Measurements from ENCODE around the gene CX3CR1. TPM values are rescaled to one million over a fixed set of nuclear protein-coding genes. Genes with fewer than 3 reads are reported as not detected.

CX3CR1 gene
- total RNA-seq, 6 experiments from 2014 or later = not detected

GRCh38 chr3:39317571-39318169, 37.8 kb upstream of the CX3CR1 start:
- TF ChIP-seq CTCF (IDR thresholded peaks at IDR 0.05) = no peak
- H3K27ac Mint-ChIP-seq = no peak overlapping the region
- H3K36me3 Mint-ChIP-seq (ENCODE audit: low read depth) = peaks cover 3% of the 10 kb centered on the region; the same call in 1 of the 2 replicates
- H3K4me3 Mint-ChIP-seq = no peak overlapping the region
- H3K27me3 Mint-ChIP-seq (ENCODE audit: insufficient read depth) = peaks cover 9% of the 10 kb centered on the region
- H3K9me3 Mint-ChIP-seq = 0 out of 2 replicates have a peak, but pooled peaks cover 4% of the 10 kb centered on the region
- H3K4me1 Mint-ChIP-seq (ENCODE audit: low read depth) = no peaks in the 10 kb centered on the region
- no peak for DNase-seq

GRCh38 chr3:39315420-39315819, 35.6 kb upstream of the CX3CR1 start:
- H3K36me3 Mint-ChIP-seq (ENCODE audit: low read depth) = peaks cover 3% of the 10 kb centered on the region; the same call in 1 of the 2 replicates
- H3K27me3 Mint-ChIP-seq (ENCODE audit: insufficient read depth) = peaks cover 7% of the 10 kb centered on the region; the same call in 1 of the 2 replicates
- no peak for TF ChIP-seq CTCF (IDR thresholded peaks at IDR 0.05)

GRCh38 chr3:39313289-39313688, 33.5 kb upstream of the CX3CR1 start:
- Mint-ChIP-seq H3K27me3 (ENCODE audit: insufficient read depth) (peaks cover 5% of the 10 kb centered on the region; the same call in 1 of the 2 replicates), H3K4me1 (ENCODE audit: low read depth) (no peaks in the 10 kb centered on the region), H3K9me3 (0 out of 2 replicates have a peak, but pooled peaks cover 4% of the 10 kb centered on the region), H3K27ac (no peak overlapping the region), H3K36me3 (ENCODE audit: low read depth) (peaks cover 3% of the 10 kb centered on the region; the same call in 1 of the 2 replicates), H3K4me3 (no peak overlapping the region)
- DNase-seq = no peak
- TF ChIP-seq CTCF (IDR thresholded peaks at IDR 0.05) = no peak

More at GRCh38 chr3:39315420-39315819, 35.6 kb upstream of the CX3CR1 start:
- Mint-ChIP-seq H3K9me3 (0 out of 2 replicates have a peak, but pooled peaks cover 4% of the 10 kb centered on the region), H3K27ac (no peak overlapping the region), H3K4me3 (no peak overlapping the region), H3K4me1 (ENCODE audit: low read depth) (no peaks in the 10 kb centered on the region)
- DNase-seq = no peak

- DNase-seq = no peak
- peaks cover 16% of the 10 kb centered on the region for H3K9me3 Mint-ChIP-seq
- no peak for TF ChIP-seq CTCF (IDR thresholded peaks at IDR 0.05)
- H3K27ac Mint-ChIP-seq = no peak overlapping the region
- H3K4me3 Mint-ChIP-seq = no peak overlapping the region
- H3K36me3 Mint-ChIP-seq (ENCODE audit: low read depth) = peaks cover 14% of the 10 kb centered on the region; the same call in 1 of the 2 replicates
- no peaks in the 10 kb centered on the region for H3K4me1 Mint-ChIP-seq (ENCODE audit: low read depth)
- H3K27me3 Mint-ChIP-seq (ENCODE audit: insufficient read depth) = peaks cover 4% of the 10 kb centered on the region
Observed at GRCh38 chr3:39302178-39302577, 22.3 kb upstream of the CX3CR1 start.

GRCh38 chr3:39299279-39299678, 19.4 kb upstream of the CX3CR1 start:
- no peak overlapping the region for H3K27ac Mint-ChIP-seq
- H3K4me1 Mint-ChIP-seq (ENCODE audit: low read depth) = peaks cover 17% of the 10 kb centered on the region
- DNase-seq = no peak
- peaks cover 14% of the 10 kb centered on the region; the same call in 1 of the 2 replicates for H3K36me3 Mint-ChIP-seq (ENCODE audit: low read depth)
- H3K9me3 Mint-ChIP-seq = peaks cover 16% of the 10 kb centered on the region
- no peak overlapping the region for H3K4me3 Mint-ChIP-seq
- peaks cover 6% of the 10 kb centered on the region for H3K27me3 Mint-ChIP-seq (ENCODE audit: insufficient read depth)
- TF ChIP-seq CTCF (IDR thresholded peaks at IDR 0.05) = no peak

All from HFFc6 (cell line).